ACC112 (cell line): Measurements from ENCODE around the gene MRPL33.

Source experiments
- H2AFZ ChIP-seq: fragments of 200-600 bp; sonication (generic); one replicate; pipeline ENCODE4 v1.6.0; 2017; ENCODE audit warnings: antibody characterized with exemption, low read length; ENCODE audit not compliant: unreplicated experiment
- H3K27ac ChIP-seq: fragments of 200-600 bp; sonication (generic); 2 replicates; pipeline ENCODE4 v1.5.1; 2014; ENCODE audit warnings: low read depth, mild to moderate bottlenecking, antibody characterized with exemption, low read length, moderate library complexity
- H3K27me3 ChIP-seq: fragments of 200-600 bp; sonication (generic); 2 replicates; pipeline ENCODE4 v1.6.1; 2014; ENCODE audit warnings: mild to moderate bottlenecking, antibody characterized with exemption, low read length, moderate library complexity, mixed read lengths; ENCODE audit not compliant: insufficient read depth
- H3K36me3 ChIP-seq: fragments of 200-600 bp; sonication (generic); 2 replicates; pipeline ENCODE4 v1.6.1; 2016; ENCODE audit warnings: mild to moderate bottlenecking, antibody characterized with exemption, low read length, moderate library complexity, mixed read lengths; ENCODE audit not compliant: insufficient read depth
- H3K4me1 ChIP-seq: fragments of 200-600 bp; sonication (generic); one replicate; pipeline ENCODE4 v1.6.1; 2016; ENCODE audit warnings: low read length, mixed read lengths; ENCODE audit not compliant: insufficient read depth, unreplicated experiment, control insufficient read depth
- H3K4me3 ChIP-seq: fragments of 200-600 bp; sonication (generic); 2 replicates; pipeline ENCODE4 v1.5.1; 2014; ENCODE audit warnings: mild to moderate bottlenecking, low read depth, low read length
- H3K79me2 ChIP-seq: fragments of 200-600 bp; sonication (generic); one replicate; pipeline ENCODE4 v1.6.0; 2016; ENCODE audit warnings: low read length; ENCODE audit not compliant: control insufficient read depth, unreplicated experiment, insufficient read depth

MRPL33 gene

DNA sequence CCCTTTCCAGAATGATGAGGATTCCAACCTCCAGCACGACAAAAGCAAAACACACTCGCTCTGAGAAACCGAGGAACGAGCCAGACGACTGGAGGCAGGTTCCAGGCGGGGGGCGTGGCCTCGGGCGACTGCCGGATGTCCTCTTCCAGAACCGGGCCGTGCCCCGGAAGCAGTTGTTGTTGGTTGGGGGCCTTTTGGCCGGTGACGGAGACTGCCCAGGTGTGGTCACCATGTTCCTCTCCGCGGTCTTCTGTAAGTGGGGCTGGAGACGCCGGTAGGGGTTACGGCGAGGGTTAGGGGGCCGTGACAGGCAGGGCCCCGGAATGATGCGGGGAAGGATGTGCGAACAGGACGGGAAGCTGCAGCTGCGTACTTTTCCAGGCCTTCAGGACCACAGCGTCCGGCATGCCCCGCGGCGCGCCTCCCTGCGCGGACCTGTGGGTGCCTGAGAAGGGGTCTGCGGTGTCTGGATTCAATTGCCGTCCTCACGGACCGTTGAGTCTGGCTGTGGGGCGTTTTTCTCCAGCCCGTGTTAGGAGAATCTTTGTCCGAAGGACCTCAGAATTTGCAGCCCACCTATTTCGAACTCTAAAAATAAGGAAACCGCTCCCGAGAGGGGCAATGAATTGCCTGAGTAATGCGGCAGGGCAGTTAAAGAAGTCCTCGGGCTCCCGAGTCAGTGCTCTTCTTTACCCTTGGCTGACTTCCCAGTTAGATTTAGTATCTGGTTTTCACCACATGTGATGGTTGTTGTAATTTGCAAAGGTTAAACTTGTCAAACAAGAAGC lies at the start of gene MRPL33:
Gene MRPL33, plus strand, starts transcription at position 172 of the 788 bp plus-strand sequence. Its CDS starts 59 bp downstream, at position 231.
- H3K27ac ChIP-seq, result peak within 1 kb of the TSS; percentile 54
- H3K4me3 ChIP-seq, result peak within 1 kb of the TSS; percentile 81
- H3K4me1 ChIP-seq, result peaks cover 39% of the 10 kb centered on the region
- no peaks in the 10 kb centered on the region for H3K27me3 ChIP-seq
- peaks cover 48% of the 10 kb centered on the region for H3K79me2 ChIP-seq
- H3K36me3 ChIP-seq, result peaks cover 8% of the 10 kb centered on the region
- peak within 1 kb of the TSS; percentile 84 for H2AFZ ChIP-seq

DNA sequence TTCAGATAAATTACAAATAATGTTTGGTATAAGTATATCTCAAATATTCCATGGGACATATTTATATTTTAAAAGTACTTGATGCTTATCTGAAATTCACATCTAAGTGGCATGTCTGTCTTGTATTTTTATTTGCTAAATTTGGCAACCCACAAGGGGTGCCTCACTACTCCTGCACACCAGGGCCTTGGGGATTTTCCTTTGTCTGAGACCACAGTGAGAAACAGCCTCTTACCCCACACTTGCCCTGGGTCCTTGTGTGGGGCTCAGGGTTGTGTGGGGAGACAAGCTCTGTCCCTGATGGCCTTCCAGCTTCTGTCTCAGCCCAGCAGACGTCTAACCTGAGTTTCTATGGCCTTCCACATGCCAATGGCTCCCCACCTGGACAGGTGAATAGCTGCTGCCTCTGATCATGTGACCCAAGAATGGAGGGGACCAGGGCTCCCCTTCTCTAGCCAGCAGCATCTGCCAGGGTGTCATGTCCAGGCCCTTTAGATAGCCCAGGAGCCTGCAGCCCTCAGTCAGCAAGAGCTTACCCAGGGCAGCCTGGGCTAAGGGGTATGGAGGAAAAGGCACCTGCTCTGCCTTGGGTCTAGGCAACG lies 49.5 kb upstream of the MRPL33 start:
- no peaks in the 10 kb centered on the region for H3K79me2 ChIP-seq
- H3K4me3 ChIP-seq, result no peak overlapping the region
- H3K4me1 ChIP-seq, result peaks cover 47% of the 10 kb centered on the region
- H3K36me3 ChIP-seq, result no peaks in the 10 kb centered on the region
- no peaks in the 10 kb centered on the region for H3K27me3 ChIP-seq
- H3K27ac ChIP-seq, result peak overlapping the region; percentile 69
- no peak overlapping the region for H2AFZ ChIP-seq

DNA sequence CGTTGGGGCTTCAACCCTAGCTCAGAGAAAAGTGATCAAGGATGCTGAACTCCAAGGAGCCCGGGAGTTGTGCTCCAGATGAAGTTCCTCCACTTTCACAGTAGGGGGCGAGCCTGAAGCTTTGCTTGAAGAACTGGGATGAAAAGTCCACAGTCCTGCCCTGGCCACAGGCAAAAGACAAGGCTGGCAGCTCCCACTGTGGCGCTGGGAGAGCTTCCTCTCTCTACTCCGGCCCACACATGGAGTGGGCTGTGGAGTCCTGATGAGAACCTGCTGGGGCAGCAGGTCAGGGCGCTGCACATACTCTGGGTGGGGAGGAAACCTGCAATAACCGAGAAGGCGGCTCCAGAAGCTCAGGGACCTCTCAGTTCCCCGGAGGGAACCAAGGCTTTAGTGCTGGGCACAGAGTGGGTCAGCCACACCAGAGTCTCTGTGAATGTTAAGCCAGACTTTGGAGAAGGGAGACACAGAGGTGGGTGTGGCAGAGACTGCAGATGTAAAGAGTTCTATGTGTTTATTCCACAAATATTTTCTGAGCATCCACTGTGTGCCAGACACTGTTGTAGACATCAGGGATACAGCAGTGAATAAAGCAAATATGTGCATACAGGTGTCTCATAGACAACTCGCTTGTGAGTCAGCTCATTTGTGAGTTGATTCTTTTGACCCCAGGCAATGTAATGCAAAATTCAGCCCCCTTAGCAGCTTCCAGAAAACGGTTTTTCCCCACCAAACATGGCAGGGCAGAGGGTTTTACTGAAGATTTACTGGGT lies 48.0 kb upstream of the MRPL33 start:
- Histone ChIP-seq H3K4me3 (no peak overlapping the region), H3K4me1 (peaks cover 47% of the 10 kb centered on the region), H2AFZ (peak overlapping the region; percentile 57), H3K27ac (peak overlapping the region; percentile 23; the same call in 1 of the 2 replicates), H3K27me3 (no peaks in the 10 kb centered on the region), H3K79me2 (no peaks in the 10 kb centered on the region), H3K36me3 (no peaks in the 10 kb centered on the region)

DNA sequence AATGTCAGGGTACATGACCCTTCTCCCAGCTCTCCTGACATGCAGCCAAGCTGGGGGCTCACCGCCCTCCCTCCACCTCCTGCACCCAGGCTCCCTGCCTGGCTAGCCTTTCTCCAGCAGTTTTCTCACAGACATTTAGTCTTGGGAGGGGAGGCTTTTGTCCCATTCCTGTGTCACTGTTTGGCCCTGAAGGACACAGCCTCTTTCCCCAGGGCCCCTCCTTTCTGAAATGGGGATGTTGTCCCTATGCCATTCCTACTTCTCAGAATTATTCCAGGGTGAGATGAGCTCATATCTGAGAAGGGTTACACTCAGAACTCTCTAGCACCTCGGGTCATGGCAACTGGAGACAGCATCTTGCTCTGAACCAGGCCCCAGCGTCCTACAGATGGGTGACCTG lies 47.3 kb upstream of the MRPL33 start:
- Histone ChIP-seq H3K27me3 (no peaks in the 10 kb centered on the region), H3K4me1 (peaks cover 54% of the 10 kb centered on the region), H3K27ac (peak overlapping the region; percentile 23; the same call in 1 of the 2 replicates), H3K36me3 (no peaks in the 10 kb centered on the region), H3K79me2 (no peaks in the 10 kb centered on the region), H3K4me3 (no peak overlapping the region), H2AFZ (peak overlapping the region; percentile 39)

DNA sequence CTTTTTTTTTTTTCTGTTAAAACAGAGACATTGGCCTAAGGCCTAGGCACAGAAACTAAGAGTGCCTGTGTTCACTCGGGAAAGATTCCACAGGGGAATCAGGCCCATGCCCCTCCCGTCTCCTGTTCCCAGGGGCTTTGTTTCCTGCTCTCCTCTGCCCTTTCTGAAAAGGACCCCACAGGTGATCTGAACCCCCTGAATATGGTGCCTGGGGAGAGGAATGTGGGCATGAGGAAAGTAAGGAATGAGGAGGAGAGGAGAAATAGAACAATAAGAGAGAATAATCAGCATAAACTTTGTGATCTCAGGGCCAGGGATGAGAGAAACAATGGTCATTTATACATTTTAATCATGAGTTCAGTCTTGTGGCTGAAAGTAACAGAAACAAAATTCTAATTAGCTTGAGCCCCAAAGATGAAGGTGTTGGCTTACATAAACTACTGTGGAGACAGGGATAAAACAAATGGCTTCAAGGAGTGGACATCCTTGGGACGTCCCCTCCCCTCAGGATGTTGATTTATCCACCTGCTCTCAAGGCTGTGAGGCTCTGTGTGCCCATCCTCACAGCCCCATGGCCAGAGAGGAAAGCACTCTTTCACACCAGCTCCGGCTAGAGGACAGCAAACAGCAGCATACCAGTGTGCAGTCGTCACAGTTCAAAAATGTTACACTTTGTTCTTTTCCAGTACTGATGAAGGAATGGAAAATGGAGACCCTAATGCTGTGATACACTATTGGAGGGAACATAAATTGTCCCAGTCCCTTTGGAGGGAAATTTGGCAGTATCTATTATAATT lies 46.4 kb upstream of the MRPL33 start:
- Histone ChIP-seq H3K4me1 (peaks cover 51% of the 10 kb centered on the region), H3K79me2 (no peaks in the 10 kb centered on the region), H2AFZ (peak overlapping the region; percentile 39), H3K36me3 (no peaks in the 10 kb centered on the region), H3K4me3 (no peak overlapping the region), H3K27me3 (no peaks in the 10 kb centered on the region), H3K27ac (peak overlapping the region; percentile 59)

DNA sequence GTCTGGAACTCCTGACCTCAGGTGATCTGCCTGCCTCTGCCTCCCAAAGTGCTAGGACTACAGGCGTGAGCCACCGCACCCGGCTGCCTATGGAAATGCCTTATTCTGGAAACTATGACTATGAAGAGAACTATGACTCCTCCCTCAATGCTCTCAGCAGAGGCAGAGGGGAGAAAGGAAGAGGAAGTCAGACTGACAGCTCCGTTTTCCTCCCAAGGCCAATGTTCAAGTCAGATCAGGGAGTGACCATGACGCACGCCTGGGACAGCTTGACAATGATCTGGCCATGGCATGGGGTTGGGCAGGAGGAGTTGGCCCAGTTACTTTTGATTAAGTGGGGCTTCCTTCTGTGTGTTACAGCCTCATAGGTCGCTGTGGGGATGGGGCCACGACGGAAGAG lies 44.3 kb upstream of the MRPL33 start:
- no peak overlapping the region for H3K27ac ChIP-seq
- peaks cover 30% of the 10 kb centered on the region for H3K4me1 ChIP-seq
- no peaks in the 10 kb centered on the region for H3K79me2 ChIP-seq
- no peak overlapping the region for H2AFZ ChIP-seq
- no peaks in the 10 kb centered on the region for H3K27me3 ChIP-seq
- H3K36me3 ChIP-seq, result no peaks in the 10 kb centered on the region
- H3K4me3 ChIP-seq, result no peak overlapping the region

DNA sequence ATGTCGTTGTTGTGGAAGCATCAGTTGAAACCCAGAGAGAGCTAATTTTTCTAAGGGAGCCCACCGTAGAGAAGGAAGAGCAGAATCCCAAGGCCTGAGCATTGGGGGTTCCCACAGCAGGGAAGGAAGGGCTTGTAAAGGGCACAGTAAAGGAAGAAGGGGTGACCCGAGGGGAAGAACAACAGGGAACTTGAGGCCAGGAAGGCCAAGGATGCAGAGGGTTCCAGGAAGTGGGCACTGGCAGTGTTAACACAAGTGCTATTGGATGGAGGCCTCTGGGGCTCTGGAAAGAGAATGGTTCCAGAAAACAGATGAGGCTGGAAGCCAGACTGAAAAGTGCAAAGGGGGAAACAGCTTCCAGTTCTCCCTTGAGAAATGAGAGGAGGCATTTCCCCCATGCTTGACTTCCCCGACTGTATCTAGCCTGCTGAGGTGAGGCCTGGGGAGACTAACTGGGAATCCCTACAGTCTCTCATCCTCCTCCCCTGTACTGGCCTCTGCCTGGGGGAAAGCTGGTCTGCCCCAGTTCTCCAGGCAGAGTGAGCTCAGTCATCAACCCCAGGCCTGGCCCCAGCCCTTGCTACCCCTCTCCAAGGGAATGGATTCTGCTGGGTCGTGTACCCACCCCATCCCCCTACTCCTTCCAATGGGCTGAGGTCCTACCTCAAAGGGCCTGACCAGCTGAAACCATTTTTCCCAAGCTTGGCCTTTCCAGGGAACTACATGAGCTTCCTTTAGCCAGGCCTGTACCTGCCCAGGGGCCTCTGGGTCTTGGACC lies 43.2 kb upstream of the MRPL33 start:
- no peaks in the 10 kb centered on the region for H3K79me2 ChIP-seq
- no peaks in the 10 kb centered on the region for H3K36me3 ChIP-seq
- H3K4me3 ChIP-seq, result no peak overlapping the region
- H3K27me3 ChIP-seq, result no peaks in the 10 kb centered on the region
- H3K4me1 ChIP-seq, result peaks cover 30% of the 10 kb centered on the region
- peak overlapping the region; percentile 23 for H2AFZ ChIP-seq
- H3K27ac ChIP-seq, result no peak overlapping the region

DNA sequence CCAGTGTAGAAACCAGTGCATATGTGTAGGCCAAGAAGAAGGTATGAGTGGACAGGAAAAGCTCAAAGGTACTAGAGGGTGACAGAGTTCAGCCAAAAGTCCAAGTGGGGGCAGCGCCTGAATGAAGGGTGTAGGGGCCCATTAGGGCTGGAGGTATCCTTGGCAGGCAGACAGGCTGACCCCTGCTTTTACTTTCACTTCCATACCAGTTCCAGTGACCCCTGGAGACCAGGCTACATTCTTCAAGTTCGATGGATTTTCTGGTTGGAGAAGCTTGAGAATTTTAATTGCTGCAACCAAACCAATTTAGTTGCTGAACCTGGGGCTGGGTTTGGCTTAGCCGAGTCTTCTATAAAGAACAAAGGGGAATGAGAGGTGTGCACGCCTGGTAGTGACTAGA lies 42.3 kb upstream of the MRPL33 start:
- peaks cover 21% of the 10 kb centered on the region for H3K4me1 ChIP-seq
- H3K27ac ChIP-seq, result no peak overlapping the region
- H3K4me3 ChIP-seq, result no peak overlapping the region
- H3K27me3 ChIP-seq, result no peaks in the 10 kb centered on the region
- H3K79me2 ChIP-seq, result no peaks in the 10 kb centered on the region
- H2AFZ ChIP-seq, result peak overlapping the region; percentile 30
- no peaks in the 10 kb centered on the region for H3K36me3 ChIP-seq

DNA sequence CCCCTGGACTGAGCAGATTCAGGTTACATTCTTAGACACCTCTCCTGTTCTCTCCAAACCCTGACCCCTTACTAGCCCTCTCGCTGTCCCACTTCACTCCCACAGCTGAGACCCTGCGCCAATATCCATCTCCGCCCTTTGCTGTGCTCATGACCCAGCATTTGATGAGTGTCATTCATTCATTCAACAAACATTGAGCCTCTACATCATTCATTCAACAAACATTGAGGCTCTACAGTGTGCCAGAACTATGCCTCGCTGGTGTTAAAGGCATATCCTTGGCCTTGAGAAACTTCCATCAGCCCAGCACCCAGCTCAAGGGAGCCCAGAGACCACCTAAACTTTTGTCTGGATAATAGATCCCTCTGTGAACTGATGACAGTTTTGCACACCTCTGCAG lies 41.9 kb upstream of the MRPL33 start:
- Histone ChIP-seq H2AFZ (no peak overlapping the region), H3K4me1 (peaks cover 19% of the 10 kb centered on the region), H3K79me2 (no peaks in the 10 kb centered on the region), H3K27ac (no peak overlapping the region), H3K4me3 (no peak overlapping the region), H3K36me3 (no peaks in the 10 kb centered on the region), H3K27me3 (no peaks in the 10 kb centered on the region)
